ENCODE data around the gene IL27RA.

Gene IL27RA

GRCh38 chr19:14093117-14093823 lies 61.7 kb downstream of the IL27RA start:
- TF ChIP-seq CTCF (IDR thresholded peaks at IDR 0.05; ENCODE audit: extremely low read depth, missing control alignments) = no peak

DNA sequence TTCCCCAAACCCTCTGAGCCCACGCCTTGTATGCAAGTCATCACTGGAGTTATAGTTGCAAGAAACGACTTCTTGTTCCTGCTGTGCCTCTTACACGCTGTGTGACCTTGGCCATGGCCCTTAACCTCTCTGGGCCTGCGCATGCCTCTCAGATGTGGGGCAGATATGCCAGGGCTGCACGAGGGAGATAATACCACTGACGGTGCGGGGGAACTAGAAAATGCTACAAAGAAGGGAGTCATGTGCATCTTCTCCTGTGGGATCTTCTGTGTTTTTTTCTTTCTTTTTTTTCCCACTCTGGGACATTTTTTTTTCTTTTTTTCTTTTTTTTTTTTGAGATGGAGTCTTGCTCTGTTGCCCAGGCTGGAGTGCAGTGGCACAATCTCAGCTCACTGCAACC lies 63.3 kb downstream of the IL27RA start:
- no peak for TF ChIP-seq CTCF (IDR thresholded peaks at IDR 0.05; ENCODE audit: extremely low read depth, missing control alignments)
- DNase-seq (ENCODE audit: low spot score) = no peak

More at GRCh38 chr19:14093117-14093823, 61.7 kb downstream of the IL27RA start:
- no peak for DNase-seq (ENCODE audit: low spot score)

DNA sequence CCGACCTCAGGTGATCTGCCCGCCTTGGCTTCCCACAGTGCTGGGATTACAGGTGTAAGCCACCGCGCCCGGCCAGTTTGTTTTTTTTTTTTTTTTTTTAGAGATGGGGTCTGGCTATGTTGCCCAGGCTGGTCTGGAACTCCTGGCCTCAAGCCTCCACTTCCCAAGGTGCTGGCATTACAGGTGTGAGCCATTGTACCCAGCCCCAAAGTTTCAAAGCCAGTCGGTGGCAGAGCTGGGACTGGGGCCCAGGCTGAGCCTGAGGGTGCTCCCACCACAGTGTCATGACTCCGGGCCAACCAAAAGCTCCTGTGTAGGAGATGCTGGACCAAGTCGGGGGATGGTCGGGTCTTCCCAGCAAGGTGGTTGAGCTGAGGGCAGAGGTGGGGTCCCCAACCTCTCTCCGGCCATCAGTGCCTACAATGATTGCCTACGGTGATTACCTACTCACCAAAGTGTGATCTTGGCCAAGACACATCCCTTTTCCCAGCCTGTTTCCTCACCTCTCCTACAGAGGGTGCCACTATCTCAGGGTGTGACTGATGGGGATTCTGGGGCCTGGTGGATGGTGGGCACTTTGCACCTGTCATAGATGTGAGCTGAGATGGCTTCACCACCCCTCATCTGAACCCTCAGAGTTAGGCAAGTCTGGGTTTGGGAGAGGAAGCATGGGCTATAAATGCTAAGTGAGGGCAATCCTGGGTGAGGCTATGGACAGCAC lies 64.9 kb downstream of the IL27RA start:
- no peak for DNase-seq (ENCODE audit: low spot score)
- TF ChIP-seq CTCF (IDR thresholded peaks at IDR 0.05; ENCODE audit: extremely low read depth, missing control alignments) = no peak

DNA sequence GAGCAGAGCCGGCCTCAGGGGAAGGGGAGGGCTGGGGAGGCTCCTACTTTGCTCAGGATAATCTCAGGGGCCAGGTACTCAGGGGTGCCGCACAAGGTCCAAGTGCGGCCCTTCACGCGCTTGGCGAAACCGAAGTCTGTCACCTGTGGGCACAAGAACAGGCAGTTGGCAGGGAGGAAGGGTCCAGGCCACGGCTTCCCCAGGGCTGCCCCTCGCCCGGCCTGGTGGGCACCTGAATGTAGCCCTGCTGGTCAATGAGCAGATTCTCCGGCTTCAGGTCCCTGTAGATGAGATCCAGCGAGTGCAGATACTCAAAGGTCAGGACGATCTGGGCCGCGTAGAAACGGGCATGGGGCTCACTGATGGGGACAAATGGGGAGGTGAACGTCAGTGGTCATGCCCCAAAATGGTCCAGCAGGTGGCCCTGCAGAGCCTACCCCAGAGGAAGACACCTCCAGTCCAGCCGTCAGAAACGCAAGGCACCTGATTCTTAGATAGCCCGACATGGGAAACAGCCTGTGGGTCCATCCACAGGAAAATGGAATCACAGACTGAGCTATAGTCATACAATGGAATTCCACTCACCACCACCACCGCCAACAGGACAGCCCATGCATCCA lies 66.1 kb downstream of the IL27RA start:
- no peak for TF ChIP-seq CTCF (IDR thresholded peaks at IDR 0.05; ENCODE audit: extremely low read depth, missing control alignments)
- DNase-seq (ENCODE audit: low spot score) = no peak

DNA sequence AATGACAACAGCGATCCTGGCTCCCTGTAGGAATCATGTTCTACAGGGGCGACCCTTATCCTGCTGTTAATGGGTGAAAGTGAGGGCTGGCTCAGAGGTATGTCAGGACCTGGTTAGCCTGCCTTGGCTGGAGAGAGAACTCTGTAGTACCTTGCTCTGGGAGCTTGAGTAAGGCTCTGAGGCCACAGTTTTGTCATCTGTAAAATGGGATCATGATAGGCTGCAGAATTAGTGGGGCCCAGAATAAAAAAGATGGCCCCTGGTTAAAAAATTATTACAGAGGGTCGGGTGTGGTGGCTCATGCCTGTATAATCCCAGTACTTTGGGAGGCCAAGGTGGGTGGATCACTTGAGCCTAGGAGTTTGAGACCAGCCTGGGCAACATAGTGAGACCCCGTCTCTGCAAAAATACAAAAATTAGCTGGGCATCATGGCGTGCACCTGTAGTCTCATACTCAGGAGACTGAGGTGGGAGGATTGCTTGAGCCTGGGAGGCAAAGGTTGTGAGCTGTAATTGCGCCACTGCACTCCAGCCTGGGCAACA lies 69.5 kb downstream of the IL27RA start:
- no peak for TF ChIP-seq CTCF (IDR thresholded peaks at IDR 0.05; ENCODE audit: extremely low read depth, missing control alignments)
- DNase-seq (ENCODE audit: low spot score) = no peak

DNA sequence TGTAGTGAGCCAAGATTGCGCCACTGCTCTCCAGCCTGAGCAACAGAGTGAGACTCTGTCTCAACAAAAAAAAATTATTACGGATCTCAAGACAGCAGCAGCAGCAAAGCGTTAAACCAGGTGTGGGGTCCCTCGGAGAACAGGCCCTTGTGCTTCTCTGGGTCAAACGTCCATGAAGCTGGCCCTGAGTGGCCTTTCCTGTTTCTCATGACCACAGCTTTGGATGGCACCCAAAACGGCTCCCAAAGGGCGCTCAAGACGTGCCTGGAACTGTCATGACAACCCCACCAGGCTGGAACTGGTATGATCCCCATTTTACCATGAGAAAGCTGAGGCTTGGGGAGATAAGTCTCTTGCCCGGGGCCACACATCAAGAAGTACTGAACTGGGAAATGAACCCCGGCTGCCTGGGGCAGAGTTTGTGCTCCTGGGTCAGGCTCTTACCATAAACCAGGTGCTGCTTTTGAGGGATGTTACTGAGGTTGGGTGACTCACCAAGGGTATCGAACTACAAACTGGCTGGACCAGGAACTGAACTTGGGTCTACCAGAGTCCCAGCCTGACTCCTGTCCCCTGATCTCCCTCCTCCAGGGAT lies 70.6 kb downstream of the IL27RA start:
- no peak for DNase-seq (ENCODE audit: low spot score)
- no peak for TF ChIP-seq CTCF (IDR thresholded peaks at IDR 0.05; ENCODE audit: extremely low read depth, missing control alignments)

Measured in GM20000 (cell line).